GM13977 (cell line): ENCODE data around the gene TRMT61A.

Experiments used
- DNase-seq: peaks from one replicate; pipeline ENCODE4 v3.0.0; 2012; ENCODE audit warnings: low spot score
- CTCF ChIP-seq: IDR thresholded peaks from 2 replicates; pipeline ENCODE4 v1.5.1; 2012; ENCODE audit warnings: mild to moderate bottlenecking, control low read depth; ENCODE audit not compliant: insufficient read depth; ENCODE audit errors: extremely low read depth, missing control alignments
- in situ Hi-C: fragments of 300-500 bp; cut with MboI; formaldehyde crosslinking; loops from one replicate; pipeline ENCODE4 v1.12.0; 2022; ENCODE audit warnings: low sequenced_read_pairs, low pct_unique_long_range_greater_than_20kb, mixed read lengths, inconsistent platforms; ENCODE audit not compliant: unreplicated experiment

The TRMT61A gene

GRCh38 chr14:103519043-103519836 is 9.8 kb upstream of the TRMT61A start:
- peak; percentile 45 for DNase-seq
- in situ Hi-C loops: no loop called here
- no peak for TF ChIP-seq CTCF

- in situ Hi-C loops: no loop called here
- no peak for TF ChIP-seq CTCF
- DNase-seq: no peak
Observed at GRCh38 chr14:103519837-103520212, 9.2 kb upstream of the TRMT61A start.

GRCh38 chr14:103520269-103520656 is 8.7 kb upstream of the TRMT61A start:
- no peak for TF ChIP-seq CTCF
- in situ Hi-C loops: no loop called here
- DNase-seq: peak; percentile 59

- DNase-seq: peak; percentile 87
- TF ChIP-seq CTCF: peak; percentile 56
- in situ Hi-C loops: no loop called here
Observed at GRCh38 chr14:103520657-103521437, 8.1 kb upstream of the TRMT61A start.

GRCh38 chr14:103521438-103521950 is 7.5 kb upstream of the TRMT61A start:
- TF ChIP-seq CTCF: no peak
- in situ Hi-C loops: no loop called here
- DNase-seq: peak; percentile 61

- no peak for TF ChIP-seq CTCF
- in situ Hi-C loops: no loop called here
- DNase-seq: peak; percentile 68
Observed at GRCh38 chr14:103521951-103522563, 6.9 kb upstream of the TRMT61A start.
